K562 (cell line): Measurements from ENCODE around the gene ARHGAP35. TPM values are rescaled to one million over a fixed set of nuclear protein-coding genes. Genes with fewer than 3 reads are reported as not detected.

Experiments used
- C11orf30 ChIP-seq: fragments of 450-650 bp; IDR thresholded peaks from 2 replicates; pipeline ENCODE4 v1.6.1; 2016; ENCODE audit warnings: low read depth, mild to moderate bottlenecking
- FOXK2 ChIP-seq, 2 experiments: fragments of 450-650 bp; IDR thresholded peaks in 1 of 2; conservative IDR thresholded peaks in 1 of 2; 2 replicates each; pipeline ENCODE4 v1.6.1; 2016; ENCODE audit warnings: low read depth in 2 of 2, mild to moderate bottlenecking in 1 of 2
- ZNF274 ChIP-seq: IDR thresholded peaks from 2 replicates; pipeline ENCODE4 v1.6.1; 2011; ENCODE audit warnings: low read depth, mild to moderate bottlenecking, low read length, moderate library complexity, borderline replicate concordance
- polyA plus RNA-seq, 8 experiments: library from polyadenylated mRNA; depleted of rRNA in 4 of 8; stranded (reverse) in 5 of 8; unstranded in 3 of 8; fragments of >200 nt; fragmentation: Nextera tagmentation in 2 of 8; fragmentation: Illumina TruSeq in 1 of 8; extraction: Ambion mirVana in 2 of 8; extraction: Trizol in 1 of 8; gene quantifications; 2 replicates each; pipeline versions ENCODE4 v1.2.1 to v1.2.3, GENCODE V29; 2011 to 2014; ENCODE audit warnings: inconsistent platforms in 1 of 8, missing spikeins in 1 of 8
- total RNA-seq, 7 experiments: library from RNA; depleted of rRNA in 6 of 7; stranded (reverse); fragments of >200 nt in 6 of 7; fragmentation: Illumina TruSeq in 2 of 7; extraction: Trizol in 2 of 7; gene quantifications; 2 replicates each; pipeline versions ENCODE4 v1.2.1 to v1.2.3, GENCODE V29; 2011 to 2021; ENCODE audit warnings: low replicate concordance in 1 of 7
- TF ChIP-seq, protein P1 (sequence below), 2 experiments: fragments of 450-650 bp; formaldehyde crosslinking in 1 of 2; IDR thresholded peaks; 2 replicates each; pipeline versions ENCODE4 v1.4.0 to v1.6.1; 2014 to 2020; ENCODE audit warnings: mild to moderate bottlenecking in 2 of 2, borderline replicate concordance in 1 of 2, low read depth in 1 of 2
- TF ChIP-seq, protein P2 (sequence below): fragments of 450-650 bp; IDR thresholded peaks from 2 replicates; pipeline ENCODE4 v1.6.1; 2016; ENCODE audit warnings: low read depth

ARHGAP35 gene
- total and polyA plus RNA-seq, 9 of the 15 experiments (the other 6 are each of a cell fraction or from before 2014, with no cell fraction given): 0.27 to 26.4 (median 10.2) TPM

DNA sequence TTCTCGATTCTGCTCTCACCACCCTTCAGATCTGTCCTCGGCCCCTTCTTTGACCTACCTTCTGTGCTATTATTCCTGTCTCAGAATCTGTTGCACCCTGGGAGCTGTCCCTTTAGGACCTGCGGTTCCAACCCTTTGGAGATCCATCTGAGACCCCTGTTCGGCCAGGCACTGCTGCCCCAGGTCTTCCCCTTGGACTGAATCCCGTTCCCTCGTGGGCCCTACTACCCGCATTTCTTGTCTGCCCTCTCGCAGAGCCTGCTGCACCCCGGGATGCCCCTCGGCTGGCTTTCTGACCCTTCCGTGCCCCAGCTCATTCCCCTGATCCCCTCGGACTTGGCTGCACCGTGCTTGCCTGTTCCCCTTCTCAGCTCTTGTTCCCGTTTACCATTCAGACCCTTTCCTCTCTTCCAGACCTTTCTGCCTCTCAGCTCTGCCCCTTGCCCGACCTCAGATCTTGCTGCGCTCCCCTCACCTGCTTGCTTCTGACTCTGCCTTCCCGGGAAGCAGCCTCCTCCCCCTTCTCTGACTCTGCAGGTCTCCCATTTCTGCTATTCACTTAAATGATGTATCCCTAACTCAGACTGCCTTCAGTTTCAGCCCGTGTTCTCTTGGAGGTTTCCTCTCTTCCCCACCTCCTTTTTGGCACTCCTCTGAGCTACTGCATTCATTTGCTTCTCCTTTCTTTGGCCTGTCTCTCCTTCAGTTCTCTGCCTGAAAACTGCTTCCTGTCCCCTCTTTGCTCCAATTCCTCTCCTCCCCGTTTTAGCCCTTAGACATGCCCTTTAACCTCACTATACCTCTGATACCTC, 1.1 kb downstream of the ARHGAP35 start (continued):
- TF ChIP-seq, protein P1, sequence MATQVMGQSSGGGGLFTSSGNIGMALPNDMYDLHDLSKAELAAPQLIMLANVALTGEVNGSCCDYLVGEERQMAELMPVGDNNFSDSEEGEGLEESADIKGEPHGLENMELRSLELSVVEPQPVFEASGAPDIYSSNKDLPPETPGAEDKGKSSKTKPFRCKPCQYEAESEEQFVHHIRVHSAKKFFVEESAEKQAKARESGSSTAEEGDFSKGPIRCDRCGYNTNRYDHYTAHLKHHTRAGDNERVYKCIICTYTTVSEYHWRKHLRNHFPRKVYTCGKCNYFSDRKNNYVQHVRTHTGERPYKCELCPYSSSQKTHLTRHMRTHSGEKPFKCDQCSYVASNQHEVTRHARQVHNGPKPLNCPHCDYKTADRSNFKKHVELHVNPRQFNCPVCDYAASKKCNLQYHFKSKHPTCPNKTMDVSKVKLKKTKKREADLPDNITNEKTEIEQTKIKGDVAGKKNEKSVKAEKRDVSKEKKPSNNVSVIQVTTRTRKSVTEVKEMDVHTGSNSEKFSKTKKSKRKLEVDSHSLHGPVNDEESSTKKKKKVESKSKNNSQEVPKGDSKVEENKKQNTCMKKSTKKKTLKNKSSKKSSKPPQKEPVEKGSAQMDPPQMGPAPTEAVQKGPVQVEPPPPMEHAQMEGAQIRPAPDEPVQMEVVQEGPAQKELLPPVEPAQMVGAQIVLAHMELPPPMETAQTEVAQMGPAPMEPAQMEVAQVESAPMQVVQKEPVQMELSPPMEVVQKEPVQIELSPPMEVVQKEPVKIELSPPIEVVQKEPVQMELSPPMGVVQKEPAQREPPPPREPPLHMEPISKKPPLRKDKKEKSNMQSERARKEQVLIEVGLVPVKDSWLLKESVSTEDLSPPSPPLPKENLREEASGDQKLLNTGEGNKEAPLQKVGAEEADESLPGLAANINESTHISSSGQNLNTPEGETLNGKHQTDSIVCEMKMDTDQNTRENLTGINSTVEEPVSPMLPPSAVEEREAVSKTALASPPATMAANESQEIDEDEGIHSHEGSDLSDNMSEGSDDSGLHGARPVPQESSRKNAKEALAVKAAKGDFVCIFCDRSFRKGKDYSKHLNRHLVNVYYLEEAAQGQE (IDR thresholded peaks at IDR 0.05; ENCODE audit: borderline replicate concordance): peak; percentile 40; the same call in 1 of the 2 replicates
- TF ChIP-seq, protein P1 (CRISPR knock-in tag; IDR thresholded peaks at IDR 0.05; ENCODE audit: low read depth): no peak
- TF ChIP-seq FOXK2 (conservative IDR thresholded peaks at IDR 0.05 in 1 of 2, IDR thresholded peaks at IDR 0.05 in 1 of 2; ENCODE audit: low read depth in 2 of 2) (no peak), C11orf30 (no peak), ZNF274 (no peak)
- TF ChIP-seq, protein P2, sequence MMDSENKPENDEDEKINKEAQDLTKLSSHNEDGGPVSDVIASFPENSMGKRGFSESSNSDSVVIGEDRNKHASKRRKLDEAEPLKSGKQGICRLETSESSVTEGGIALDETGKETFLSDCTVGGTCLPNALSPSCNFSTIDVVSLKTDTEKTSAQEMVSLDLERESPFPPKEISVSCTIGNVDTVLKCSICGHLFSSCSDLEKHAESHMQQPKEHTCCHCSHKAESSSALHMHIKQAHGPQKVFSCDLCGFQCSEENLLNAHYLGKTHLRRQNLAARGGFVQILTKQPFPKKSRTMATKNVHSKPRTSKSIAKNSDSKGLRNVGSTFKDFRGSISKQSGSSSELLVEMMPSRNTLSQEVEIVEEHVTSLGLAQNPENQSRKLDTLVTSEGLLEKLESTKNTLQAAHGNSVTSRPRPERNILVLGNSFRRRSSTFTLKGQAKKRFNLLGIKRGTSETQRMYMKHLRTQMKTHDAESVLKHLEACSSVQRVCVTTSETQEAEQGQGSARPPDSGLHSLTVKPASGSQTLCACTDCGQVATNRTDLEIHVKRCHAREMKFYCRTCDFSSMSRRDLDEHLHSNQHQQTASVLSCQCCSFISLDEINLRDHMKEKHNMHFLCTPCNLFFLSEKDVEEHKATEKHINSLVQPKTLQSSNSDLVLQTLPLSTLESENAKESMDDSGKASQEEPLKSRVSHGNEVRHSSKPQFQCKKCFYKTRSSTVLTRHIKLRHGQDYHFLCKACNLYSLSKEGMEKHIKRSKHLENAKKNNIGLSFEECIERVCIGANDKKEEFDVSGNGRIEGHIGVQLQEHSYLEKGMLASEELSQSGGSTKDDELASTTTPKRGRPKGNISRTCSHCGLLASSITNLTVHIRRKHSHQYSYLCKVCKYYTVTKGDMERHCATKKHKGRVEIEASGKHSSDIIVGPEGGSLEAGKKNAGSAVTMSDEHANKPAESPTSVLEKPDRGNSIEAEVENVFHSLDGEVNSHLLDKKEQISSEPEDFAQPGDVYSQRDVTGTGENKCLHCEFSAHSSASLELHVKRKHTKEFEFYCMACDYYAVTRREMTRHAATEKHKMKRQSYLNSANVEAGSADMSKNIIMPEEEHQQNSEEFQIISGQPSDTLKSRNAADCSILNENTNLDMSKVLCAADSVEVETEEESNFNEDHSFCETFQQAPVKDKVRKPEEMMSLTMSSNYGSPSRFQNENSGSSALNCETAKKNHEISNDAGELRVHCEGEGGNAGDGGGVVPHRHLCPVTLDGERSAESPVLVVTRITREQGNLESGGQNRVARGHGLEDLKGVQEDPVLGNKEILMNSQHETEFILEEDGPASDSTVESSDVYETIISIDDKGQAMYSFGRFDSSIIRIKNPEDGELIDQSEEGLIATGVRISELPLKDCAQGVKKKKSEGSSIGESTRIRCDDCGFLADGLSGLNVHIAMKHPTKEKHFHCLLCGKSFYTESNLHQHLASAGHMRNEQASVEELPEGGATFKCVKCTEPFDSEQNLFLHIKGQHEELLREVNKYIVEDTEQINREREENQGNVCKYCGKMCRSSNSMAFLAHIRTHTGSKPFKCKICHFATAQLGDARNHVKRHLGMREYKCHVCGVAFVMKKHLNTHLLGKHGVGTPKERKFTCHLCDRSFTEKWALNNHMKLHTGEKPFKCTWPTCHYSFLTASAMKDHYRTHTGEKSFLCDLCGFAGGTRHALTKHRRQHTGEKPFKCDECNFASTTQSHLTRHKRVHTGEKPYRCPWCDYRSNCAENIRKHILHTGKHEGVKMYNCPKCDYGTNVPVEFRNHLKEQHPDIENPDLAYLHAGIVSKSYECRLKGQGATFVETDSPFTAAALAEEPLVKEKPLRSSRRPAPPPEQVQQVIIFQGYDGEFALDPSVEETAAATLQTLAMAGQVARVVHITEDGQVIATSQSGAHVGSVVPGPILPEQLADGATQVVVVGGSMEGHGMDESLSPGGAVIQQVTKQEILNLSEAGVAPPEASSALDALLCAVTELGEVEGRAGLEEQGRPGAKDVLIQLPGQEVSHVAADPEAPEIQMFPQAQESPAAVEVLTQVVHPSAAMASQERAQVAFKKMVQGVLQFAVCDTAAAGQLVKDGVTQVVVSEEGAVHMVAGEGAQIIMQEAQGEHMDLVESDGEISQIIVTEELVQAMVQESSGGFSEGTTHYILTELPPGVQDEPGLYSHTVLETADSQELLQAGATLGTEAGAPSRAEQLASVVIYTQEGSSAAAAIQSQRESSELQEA: peak; percentile 40; the same call in 1 of the 2 replicates
